HUES6 (cell line): ENCODE measurements around the gene C1GALT1.
"Not testable (repeated sequence)": the region's sequence is repeated elsewhere in the genome, so short reads cannot be mapped to it uniquely, and the experiment has no call there.

Experiments used
- H3K27ac ChIP-seq: 2 replicates; pipeline ENCODE4 v1.7.0; 2013; ENCODE audit warnings: low read depth, mild to moderate bottlenecking, low read length, inconsistent platforms
- H3K27me3 ChIP-seq: 2 replicates; pipeline ENCODE4 v1.6.1; 2013; ENCODE audit warnings: low read length; ENCODE audit not compliant: control insufficient read depth, insufficient read depth
- H3K36me3 ChIP-seq: 2 replicates; pipeline ENCODE4 v1.6.1; 2013; ENCODE audit warnings: low read length; ENCODE audit not compliant: control insufficient read depth, insufficient read depth
- H3K4me1 ChIP-seq: 2 replicates; pipeline ENCODE4 v1.6.1; 2013; ENCODE audit warnings: low read length; ENCODE audit not compliant: control insufficient read depth, insufficient read depth
- H3K4me3 ChIP-seq: 2 replicates; pipeline ENCODE4 v1.5.1; 2013; ENCODE audit warnings: low read depth, low read length
- H3K9ac ChIP-seq: one replicate; pipeline ENCODE4 v1.6.1; 2013; ENCODE audit warnings: mild to moderate bottlenecking, low read length
- H3K9me3 ChIP-seq: 2 replicates; pipeline ENCODE4 v1.6.1; 2013; ENCODE audit warnings: low read depth, low read length; ENCODE audit not compliant: control insufficient read depth, insufficient read depth

C1GALT1 gene

DNA sequence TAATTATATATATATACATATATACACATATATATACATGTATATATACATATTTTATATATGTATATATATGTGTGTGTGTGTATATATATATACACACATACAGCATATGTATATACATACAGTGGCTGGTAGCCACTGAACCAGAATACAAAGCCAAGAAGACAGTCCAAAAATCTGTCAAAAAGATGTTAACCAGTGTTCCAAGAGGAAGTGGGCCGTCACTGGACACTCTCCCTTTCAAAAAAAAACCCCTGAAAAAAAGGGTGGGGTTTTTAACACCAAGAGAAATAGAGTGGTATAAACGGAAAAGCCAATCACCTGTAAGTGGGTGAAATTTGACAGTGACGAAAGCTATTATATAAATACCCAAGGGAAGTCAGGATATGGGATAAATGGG lies 31.1 kb upstream of the C1GALT1 start:
- Histone ChIP-seq H3K4me3 (no peak overlapping the region), H3K9ac (no peak overlapping the region), H3K4me1 (no peaks in the 10 kb centered on the region)

DNA sequence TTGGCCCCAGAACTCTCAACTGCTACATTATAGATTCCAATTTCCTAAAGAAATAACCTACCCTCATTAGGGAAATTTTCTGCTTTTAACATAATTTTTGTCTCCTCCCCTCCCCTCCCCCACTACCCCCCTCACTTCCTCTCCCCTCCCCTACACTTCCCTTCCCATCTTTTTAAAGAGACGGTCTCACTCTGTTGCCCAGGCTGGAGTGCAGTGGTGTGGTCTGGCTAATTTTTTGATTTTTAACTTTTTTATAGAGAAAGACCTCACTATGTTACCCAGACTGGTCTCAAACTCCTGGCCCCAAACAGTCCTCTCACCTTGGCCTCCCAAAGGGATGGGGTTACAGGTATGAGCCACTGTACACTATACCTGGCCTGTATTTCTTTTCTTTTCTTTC lies 30.5 kb upstream of the C1GALT1 start:
- no peak overlapping the region for H3K27ac ChIP-seq
- H3K27me3 ChIP-seq, result no peaks in the 10 kb centered on the region
- no peaks in the 10 kb centered on the region for H3K4me1 ChIP-seq
- H3K9ac ChIP-seq, result no peak overlapping the region
- no peaks in the 10 kb centered on the region for H3K36me3 ChIP-seq
- peaks cover 28% of the 10 kb centered on the region for H3K9me3 ChIP-seq
- no peak overlapping the region for H3K4me3 ChIP-seq

More for the DNA sequence above, 31.1 kb upstream of the C1GALT1 start:
- H3K36me3 ChIP-seq, result no peaks in the 10 kb centered on the region
- peaks cover 34% of the 10 kb centered on the region for H3K9me3 ChIP-seq
- no peaks in the 10 kb centered on the region for H3K27me3 ChIP-seq
- H3K27ac ChIP-seq, result no peak overlapping the region

DNA sequence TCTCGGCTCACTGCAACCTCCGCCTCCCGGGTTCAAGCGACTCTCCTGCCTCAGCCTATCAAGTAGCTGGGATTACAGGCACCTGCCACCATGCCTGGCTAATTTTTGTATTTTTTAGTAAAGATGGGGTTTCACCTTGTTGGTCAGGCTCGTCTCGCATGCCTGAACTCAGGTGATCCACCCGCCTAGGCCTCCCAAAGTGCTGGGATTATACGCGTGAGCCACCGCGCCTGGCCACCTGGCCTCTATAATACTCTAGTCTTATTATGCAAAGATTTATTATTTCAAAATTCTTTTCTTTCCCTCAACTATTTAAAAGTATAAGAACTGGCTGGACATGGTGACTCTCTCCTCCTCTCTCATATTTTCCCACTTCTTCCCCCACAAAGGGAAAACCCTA lies 30.0 kb upstream of the C1GALT1 start:
- peaks cover 24% of the 10 kb centered on the region for H3K9me3 ChIP-seq
- no peak overlapping the region for H3K27ac ChIP-seq
- H3K4me3 ChIP-seq, result no peak overlapping the region
- H3K36me3 ChIP-seq, result no peaks in the 10 kb centered on the region
- no peak overlapping the region for H3K9ac ChIP-seq
- no peaks in the 10 kb centered on the region for H3K4me1 ChIP-seq
- no peaks in the 10 kb centered on the region for H3K27me3 ChIP-seq

DNA sequence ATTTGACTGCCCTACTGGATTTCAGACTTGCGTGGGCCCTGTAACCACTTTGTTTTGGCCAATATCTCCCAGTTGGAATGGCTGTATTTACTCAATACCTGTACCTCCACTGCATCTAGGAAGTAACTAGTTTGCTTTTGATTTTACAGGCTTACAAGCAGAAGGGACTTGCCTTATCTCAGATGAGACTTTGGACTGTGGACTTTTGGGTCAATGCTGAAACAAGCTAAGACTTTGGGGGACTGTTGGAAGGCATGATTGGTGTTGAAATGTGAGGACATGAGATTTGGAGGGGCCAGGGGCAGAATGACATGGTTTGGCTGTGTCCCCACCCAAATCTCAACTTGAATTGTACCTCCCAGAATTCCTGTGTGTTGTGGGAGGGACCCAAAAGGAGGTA lies 28.0 kb upstream of the C1GALT1 start:
- H3K36me3 ChIP-seq, H3K27me3 ChIP-seq, H3K4me3 ChIP-seq, H3K9ac ChIP-seq, H3K27ac ChIP-seq, H3K4me1 ChIP-seq: not testable (repeated sequence)
- peaks cover 23% of the 10 kb centered on the region for H3K9me3 ChIP-seq

DNA sequence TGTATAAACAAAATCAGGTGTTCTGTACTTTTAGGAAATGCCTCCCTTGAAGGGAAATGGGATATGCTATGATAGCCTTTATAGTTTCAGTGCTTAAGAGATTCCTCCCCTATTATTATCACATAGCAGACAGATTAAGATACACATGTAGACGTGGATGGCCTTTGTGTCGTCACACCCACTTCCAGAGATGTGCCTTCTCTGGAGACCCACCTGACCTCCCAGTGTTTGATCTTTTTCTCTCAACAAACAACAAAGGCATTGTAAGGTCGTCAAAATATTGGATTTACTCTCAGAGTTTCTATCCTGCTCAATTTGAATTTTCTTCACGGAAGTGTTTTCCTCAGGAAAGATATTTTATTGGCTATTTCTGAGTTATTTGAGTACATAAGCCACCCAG lies 25.7 kb upstream of the C1GALT1 start:
- H3K9ac ChIP-seq, result no peak overlapping the region
- peaks cover 23% of the 10 kb centered on the region for H3K9me3 ChIP-seq
- no peak overlapping the region for H3K27ac ChIP-seq
- H3K4me3 ChIP-seq, result no peak overlapping the region
- H3K27me3 ChIP-seq, result no peaks in the 10 kb centered on the region
- no peaks in the 10 kb centered on the region for H3K4me1 ChIP-seq
- no peaks in the 10 kb centered on the region for H3K36me3 ChIP-seq

DNA sequence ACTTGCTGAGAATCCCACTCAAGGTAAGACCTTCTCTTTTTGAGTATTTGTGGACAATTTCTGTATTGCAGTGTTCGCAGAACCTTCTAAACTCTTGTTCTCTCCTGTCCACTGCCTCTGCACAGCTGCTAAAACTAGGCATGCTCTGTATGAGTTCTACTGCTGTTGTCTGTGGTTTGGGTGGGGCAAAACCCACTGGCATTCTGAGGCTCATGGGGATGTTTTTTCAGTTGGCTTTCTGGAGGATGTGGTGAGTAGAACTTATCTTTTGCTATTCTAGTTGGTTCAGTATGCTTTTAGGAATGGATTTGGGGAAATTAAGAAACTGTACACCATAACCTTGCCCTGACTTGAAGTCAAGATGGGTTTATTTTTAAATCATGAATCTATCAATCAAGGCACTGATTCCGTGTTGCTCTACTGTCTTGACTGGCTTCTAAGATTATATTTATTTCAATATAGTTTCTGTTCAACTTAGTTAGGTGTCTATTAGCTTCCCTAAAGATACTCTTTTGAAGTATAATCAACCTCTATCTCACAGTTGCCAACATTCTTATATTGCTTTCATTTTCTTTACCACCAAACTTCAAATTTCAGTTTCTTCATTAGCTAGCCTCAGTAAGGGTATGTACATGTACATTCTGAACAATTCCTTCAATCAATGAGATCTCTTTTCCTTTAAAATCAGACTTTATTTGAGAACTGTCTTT lies 25.0 kb upstream of the C1GALT1 start:
- H3K27ac ChIP-seq, result no peak overlapping the region
- no peak overlapping the region for H3K4me3 ChIP-seq
- H3K36me3 ChIP-seq, result no peaks in the 10 kb centered on the region
- no peaks in the 10 kb centered on the region for H3K4me1 ChIP-seq
- peaks cover 23% of the 10 kb centered on the region for H3K9me3 ChIP-seq
- no peak overlapping the region for H3K9ac ChIP-seq
- H3K27me3 ChIP-seq, result no peaks in the 10 kb centered on the region

DNA sequence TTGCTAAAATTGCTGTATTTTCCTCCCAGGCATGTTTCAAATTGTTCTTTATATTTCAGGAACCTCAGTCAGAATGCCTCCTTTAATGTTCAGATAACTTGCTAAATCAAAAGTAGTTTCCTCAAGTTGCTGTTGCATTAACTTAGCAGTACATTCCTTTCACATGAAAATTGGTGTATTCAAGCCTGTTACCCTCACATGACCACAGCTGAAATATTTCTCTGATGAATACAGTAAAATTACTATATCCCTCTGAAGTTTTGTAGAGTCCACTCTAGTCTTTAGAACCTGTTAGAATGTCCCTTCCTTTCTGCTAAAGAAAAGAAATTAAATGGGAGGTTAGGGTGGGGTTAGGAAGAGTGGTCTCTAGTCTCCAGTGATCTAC lies 24.5 kb upstream of the C1GALT1 start:
- Histone ChIP-seq H3K9ac (no peak overlapping the region), H3K4me3 (no peak overlapping the region), H3K27me3 (no peaks in the 10 kb centered on the region), H3K4me1 (no peaks in the 10 kb centered on the region), H3K9me3 (peaks cover 23% of the 10 kb centered on the region), H3K36me3 (no peaks in the 10 kb centered on the region), H3K27ac (no peak overlapping the region)

DNA sequence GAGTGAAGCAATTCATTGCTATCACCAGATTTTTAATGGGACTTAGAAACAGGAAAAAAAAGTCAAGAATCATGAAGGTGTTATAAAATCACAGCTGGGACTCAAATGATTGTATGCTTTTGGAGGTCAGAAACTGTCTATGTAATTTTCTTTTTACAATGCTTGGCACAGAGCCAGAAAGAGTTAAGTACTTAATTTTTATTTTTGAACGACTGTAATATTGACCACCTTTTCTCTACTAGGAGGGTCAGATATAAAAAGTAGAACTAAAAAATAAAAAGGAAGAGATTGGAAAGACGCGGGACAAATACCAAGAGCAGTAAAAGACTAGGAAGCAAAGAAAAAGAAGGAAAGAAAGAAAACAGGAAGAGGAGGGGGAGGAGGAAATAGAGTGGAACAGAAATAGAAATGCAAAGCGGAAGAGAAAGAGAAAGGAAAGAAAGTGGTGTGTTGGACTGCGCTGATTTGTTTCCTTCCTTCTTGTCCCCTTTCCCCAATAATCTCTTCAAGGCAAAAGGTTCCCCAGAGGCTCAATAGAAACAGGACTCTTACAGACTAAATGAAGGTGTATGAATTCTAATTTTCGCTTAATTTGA lies 23.2 kb upstream of the C1GALT1 start:
- Histone ChIP-seq H3K9ac (no peak overlapping the region), H3K27me3 (no peaks in the 10 kb centered on the region), H3K4me3 (no peak overlapping the region), H3K4me1 (no peaks in the 10 kb centered on the region), H3K27ac (no peak overlapping the region), H3K36me3 (no peaks in the 10 kb centered on the region), H3K9me3 (peaks cover 13% of the 10 kb centered on the region)

DNA sequence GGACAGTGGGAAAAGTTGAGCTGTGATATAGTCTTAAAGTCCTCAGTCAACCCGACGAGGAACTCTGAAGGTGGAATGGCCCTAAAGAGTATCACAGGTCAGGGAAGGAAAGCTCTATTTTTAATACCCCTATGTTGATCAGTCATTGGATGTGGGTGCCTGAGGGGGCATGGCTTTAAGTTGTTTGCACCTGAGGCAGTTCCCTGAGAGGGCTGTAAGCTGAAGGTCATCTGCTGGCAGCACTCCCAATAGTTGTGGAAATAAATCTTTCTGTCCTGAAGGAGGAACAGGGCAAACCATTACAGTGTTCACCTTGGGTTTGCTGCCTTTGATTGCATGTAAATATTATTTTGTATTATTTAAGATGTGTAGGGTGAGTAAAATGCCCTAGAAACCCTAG lies 17.8 kb upstream of the C1GALT1 start:
- Histone ChIP-seq H3K9me3 (0 out of 2 replicates have a peak, but pooled peaks cover 3% of the 10 kb centered on the region), H3K27ac (no peak overlapping the region), H3K4me1 (no peaks in the 10 kb centered on the region), H3K4me3 (no peak overlapping the region), H3K36me3 (no peaks in the 10 kb centered on the region), H3K27me3 (no peaks in the 10 kb centered on the region), H3K9ac (no peak overlapping the region)

DNA sequence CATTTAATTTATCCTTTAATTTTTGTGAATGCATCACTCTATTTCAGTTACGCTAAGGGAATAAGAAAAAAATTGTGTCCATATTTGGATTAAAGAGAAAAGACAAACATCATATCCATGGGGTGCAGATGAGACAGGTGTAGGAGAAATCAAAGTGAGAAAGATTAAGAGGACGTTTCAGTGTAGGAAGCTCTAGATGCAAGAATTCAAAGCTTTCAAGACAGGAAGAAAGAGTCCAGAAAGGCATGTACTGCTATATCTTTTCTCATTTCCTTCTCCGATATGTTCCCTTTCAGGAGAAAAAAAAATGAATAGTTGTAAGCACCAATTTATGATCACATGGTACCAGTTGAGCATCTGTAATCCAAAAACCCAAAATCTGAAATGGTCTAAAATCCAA lies 17.0 kb upstream of the C1GALT1 start:
- no peaks in the 10 kb centered on the region for H3K4me1 ChIP-seq
- no peak overlapping the region for H3K9ac ChIP-seq
- H3K4me3 ChIP-seq, result no peak overlapping the region
- H3K27me3 ChIP-seq, result no peaks in the 10 kb centered on the region
- H3K36me3 ChIP-seq, result no peaks in the 10 kb centered on the region
- no peak overlapping the region for H3K27ac ChIP-seq
- H3K9me3 ChIP-seq, result 0 out of 2 replicates have a peak, but pooled peaks cover 3% of the 10 kb centered on the region

DNA sequence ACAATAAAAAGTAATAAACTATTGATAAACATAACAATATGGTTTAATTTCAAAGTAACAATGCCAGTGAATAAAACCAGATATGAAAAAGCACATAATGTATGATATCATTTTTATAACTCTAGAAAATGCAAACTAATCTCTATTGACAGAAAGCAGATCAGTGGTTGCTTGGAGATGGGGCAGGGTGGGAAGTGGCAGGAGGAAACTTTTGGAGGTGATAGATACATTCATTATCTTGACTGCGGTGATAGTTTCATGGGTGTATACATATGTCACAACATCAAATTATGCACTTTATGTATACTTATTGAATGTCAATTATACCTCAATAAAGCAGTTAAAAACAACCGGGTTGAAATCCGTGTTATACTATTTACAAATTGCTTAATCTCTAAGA lies 16.0 kb upstream of the C1GALT1 start:
- H3K9me3 ChIP-seq, result 0 out of 2 replicates have a peak, but pooled peaks cover 3% of the 10 kb centered on the region
- no peaks in the 10 kb centered on the region for H3K27me3 ChIP-seq
- H3K27ac ChIP-seq, result no peak overlapping the region
- H3K4me3 ChIP-seq, result no peak overlapping the region
- H3K36me3 ChIP-seq, result no peaks in the 10 kb centered on the region
- no peak overlapping the region for H3K9ac ChIP-seq
- no peaks in the 10 kb centered on the region for H3K4me1 ChIP-seq
